DMS153 treated with DMSO at 0.1 percent for 48 hours (cell line): ENCODE results near the gene STEAP1B.
"Not testable (repeated sequence)": the region's sequence is repeated elsewhere in the genome, so short reads cannot be mapped to it uniquely, and the experiment has no call there.

Source experiments
- DNase-seq: peaks from one replicate; lab custom pipeline; 2025; ENCODE audit not compliant: unreplicated experiment; lab: John Stamatoyannopoulos, UW

The STEAP1B gene

DNA sequence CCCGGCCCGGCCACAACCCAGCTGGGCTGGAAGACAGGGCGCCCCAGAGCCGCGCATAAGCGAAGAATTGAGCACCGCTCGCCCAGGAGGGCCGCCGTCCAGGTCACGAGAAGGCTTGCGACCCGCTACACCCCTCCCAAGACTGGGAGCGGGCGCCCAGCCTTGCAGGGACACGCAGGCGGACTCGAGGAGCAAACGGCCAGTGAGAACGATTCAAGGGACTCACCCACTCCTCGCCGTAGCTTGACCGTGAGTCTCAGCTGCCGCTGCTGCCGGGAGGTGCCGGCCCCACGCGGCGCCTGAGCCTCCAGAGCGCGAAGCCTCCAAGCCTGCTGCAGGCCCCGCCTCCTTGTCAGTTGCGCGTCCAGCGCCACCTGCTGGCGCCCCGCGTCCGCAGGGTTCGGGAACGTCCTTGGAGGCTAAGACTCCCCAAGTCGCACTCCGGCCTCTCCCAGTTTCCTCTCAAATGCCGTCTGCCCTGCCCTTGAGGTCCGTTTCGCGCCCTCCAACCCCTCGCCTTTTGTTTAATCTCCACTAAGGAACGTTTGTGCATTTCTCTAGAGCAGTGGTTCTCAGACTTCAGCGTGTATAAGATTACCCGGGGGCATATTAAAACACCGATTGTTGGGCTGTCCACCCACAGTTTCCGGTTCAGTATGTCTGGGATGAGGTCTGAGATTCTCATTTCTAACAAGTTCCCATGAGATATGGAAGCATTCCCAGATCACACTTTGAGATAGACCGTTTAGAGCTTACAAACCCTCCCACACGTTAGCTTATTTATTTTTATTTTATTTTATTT is at the start of gene STEAP1B:
STEAP1B (minus strand) TSS at position 301 of the 802 bp plus-strand sequence. CDS start 5,333 bp downstream, outside the sequence.
- DNase-seq: peak; percentile 86

DNA sequence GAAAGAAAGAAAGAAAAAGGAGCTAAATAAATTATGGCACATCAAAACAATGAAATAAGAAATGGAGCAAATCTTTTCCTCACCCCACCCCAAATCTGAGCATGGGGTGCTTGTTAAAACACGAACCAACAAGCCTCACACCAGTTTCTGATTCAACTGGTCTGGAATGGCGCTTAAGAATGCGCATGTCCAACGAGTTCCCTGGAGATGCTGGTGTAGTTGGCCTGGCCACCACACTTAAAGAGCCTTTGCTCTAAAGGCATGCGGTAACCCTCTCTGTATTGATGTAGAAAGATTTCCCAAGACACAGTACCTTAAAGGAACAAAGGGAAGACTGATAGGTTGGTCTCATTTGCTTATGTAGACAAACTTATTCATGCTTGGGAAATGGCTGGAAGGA is 49.1 kb upstream of the STEAP1B start:
- DNase-seq: no peak

DNA sequence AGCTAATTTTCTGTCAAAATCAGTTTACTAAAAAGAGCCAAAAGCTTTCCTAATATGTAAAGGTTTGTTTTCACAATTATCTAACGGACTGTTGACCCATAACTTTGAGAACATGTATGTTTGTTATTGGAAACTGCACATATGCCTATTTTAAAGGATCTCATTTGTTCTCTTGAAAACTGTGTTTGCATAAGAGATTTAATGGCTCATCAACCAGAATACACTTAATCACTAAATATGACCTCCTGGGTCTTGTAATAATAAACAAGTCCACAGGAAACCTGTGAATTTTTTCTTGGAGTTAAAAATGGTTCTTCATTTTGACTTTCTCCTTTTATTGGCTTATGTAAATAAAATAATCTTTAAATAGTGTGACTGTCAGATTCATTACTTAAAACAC is 48.3 kb upstream of the STEAP1B start:
- no peak for DNase-seq

DNA sequence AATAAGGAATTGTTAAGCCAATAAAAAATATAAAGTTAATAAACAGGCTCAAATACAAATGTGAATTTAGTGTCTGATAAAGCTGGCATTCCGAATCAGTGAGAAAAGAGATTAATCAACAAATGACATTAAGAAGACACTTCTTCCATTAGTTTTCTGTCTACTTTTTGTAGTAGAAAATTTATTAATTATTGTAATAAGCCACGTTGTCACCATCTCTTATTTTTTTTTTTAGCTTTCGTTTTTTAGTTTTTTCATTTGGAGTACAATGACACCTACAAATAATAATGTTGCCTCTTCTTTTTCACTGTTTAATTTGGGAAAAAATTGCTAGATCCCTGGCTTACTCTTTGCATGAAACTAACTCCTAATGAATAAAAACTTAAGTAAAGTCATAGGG is 46.8 kb upstream of the STEAP1B start:
- DNase-seq: no peak

DNA sequence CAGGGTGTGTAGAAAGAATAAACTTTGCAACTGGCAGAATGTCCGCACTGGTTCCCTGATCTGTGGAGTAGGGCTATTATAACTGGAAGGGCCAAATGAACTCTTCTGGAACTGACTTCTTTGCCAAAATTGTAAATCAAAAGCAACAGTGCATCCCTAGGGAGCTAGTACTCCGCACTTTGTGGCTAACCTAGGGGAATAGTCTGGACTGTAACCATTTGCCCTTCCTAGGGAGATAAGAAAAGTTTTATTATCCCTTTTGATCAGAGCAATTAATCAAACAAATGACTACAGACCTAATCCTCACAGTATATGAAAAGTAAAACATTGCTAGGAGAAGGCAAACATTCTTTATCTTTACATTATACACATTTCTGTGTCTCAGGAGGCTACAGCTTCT is 45.5 kb upstream of the STEAP1B start:
- DNase-seq: no peak

DNA sequence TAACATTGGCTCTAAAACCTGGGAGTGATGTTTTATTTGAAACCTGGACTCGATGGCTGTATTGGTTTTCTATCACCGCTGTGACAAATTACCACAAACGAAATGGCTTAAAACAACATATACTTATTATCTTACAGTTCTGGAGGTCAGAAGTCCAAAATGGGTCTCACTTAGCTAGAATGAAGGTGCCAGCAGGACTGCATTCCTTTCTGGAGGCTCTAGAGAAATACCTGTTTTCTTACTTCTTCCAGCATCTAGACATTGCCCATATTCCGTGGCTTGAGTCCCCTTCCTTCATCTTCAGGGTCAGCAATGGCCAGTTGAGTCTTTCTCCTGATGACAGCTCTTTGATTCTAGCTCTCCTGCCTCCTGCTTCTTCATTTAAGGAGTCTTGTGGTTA is 44.3 kb upstream of the STEAP1B start:
- DNase-seq: no peak

DNA sequence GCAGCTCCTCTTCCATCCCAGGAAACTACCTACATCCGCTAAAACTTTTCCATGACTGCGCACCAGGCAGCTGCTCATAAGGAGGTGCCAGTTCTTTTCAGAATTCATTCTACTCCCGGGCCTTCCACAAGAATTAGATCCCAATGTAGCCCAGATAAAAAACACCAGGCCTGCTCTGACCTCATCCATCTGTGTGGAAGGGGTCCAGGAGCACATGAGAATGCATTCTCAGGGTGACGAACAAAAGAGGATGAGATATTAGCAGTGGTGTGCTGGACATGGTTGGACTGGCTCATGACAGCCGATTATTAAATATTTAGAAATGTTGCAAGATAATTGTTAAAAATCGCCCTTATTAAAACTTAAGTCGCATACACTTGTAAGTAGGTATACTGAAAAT is 43.2 kb upstream of the STEAP1B start:
- no peak for DNase-seq

DNA sequence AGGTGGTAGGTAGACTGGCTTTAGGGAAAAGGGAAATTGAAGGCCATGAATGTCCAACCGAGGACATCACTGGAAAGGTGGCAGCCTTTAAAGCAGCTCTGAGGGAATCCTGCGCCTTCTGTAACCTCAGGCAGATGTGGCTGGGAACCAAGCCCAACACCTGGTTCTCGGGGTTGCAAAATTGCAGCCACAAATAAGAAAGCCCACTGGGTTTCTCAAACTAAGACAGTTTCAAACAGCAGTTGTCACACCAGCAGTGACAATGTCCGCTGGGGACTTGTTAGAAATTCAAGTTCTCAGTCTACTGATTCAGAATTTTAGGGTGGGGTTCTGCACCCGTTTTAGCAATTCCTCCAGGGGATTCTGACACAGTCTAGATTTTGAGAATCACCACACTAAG is 42.7 kb upstream of the STEAP1B start:
- DNase-seq: no peak

DNA sequence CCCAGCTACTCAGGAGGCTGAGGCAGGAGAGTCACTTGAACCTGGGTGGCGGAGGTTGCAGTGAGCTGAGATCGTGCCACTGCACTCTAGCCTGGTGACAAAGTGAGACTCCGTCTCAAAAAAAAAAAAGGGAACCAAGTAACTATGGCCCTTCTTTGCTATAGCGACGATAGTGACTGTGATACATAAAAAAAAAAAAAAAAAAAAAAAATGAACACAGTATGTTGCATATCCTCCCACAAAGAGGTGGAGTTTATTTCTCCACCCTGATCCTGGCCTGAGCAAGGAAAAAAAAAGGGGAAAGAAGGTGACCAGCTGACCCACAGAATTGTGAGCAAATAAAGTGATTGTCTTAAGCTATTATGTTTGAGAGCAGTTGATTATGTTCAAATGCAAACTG is 42.3 kb upstream of the STEAP1B start:
- no peak for DNase-seq

DNA sequence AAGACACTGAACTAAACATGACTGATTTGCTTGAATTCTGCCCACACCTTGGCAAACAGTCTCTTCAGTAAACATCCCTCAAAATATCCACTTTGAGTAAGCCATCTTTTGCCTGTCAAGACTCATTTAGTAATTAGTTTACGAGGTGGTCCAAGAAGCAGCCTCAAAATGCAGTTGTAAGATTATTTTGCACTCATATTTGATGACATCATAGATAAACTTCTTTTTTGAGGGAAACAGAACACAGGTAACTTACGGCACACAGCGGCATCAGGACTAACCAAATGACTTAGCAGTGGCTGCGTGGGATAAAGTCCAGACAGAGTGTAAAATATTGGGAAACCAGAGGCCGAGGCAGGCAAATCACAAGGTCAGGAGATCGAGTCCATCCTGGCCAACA is 41.8 kb upstream of the STEAP1B start:
- DNase-seq: no peak

DNA sequence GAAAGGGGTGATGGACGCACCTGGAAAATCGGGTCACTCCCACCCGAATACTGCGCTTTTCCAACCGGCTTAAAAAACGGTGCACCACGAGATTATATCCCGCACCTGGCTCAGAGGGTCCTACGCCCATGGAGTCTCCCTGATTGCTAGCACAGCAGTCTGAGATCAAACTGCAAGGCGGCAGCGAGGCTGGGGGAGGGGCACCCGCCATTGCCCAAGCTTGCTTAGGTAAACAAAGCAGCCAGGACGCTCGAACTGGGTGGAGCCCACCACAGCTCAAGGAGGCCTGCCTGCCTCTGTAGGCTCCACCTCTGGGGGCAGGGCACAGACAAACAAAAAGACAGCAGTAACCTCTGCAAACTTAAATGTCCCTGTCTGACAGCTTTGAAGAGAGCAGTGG is 28.5 kb upstream of the STEAP1B start:
- not testable (repeated sequence) for DNase-seq

DNA sequence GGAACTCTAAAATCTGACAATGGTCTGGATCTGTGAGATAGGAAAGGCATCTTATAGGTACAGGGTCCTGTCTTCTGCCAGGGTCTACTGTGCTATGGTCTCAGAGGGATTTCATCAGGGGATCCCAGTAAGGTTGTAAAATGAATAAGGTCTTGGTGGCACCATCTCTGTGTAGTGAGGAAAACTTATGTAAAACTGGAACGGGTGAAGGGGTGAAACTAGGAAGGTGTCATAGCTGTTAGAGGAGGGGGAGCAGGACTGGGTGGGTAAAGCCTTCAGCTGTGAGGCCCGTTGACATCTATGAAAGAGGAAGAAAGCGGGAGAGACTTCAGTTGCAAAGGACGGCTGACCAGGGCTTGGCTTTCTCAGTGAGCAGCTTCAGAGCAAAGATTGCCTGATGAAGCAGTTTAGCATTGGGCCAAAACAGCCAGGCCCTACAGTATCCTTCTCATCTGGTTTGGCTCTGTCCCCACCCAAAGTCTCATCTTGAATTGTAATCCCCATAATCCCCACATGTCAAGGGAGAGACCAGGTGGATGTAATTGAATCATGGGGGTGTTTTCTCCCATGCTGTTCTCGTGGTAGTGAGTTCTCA is 24.5 kb upstream of the STEAP1B start:
- DNase-seq: not testable (repeated sequence)

DNA sequence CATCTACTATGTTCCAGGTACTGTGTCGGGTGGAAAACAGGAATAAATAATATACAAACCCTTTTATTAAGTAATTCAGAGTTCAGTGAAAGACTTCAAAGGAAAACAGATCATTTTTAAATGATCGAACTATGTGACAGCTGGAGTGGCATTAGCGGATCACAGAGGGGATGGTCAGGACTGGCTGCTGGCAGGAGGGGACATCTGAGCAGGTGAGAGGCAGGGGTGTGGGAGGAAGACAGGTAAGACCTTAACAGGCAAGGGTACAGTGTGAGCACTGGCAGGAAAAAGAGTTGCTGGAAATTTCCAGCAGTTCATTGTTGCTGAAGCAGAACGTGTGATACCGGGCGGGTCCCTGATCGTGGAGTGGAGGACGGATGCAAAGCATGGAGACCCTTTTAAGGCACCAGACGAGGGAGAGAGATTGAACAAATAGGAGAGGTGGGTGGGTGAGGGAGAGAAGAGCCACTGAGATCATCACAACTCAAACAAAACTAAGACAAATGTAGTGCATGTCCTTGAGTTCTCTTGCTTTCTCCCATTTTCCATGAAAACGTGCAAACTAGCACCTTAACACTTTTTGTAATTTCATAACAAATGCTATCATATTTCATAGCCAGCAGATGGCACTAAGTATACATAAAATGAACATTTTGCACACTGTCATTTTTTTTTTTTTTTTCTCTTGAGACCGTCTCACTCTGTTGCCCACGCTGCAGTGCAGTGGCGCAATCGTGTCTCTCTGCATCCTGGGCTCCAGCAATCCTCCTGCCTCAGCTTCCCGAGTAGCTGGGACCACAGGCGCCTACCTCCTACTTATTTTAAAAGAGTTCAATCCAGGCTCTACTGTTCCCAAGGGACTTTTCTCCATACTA is 23.7 kb upstream of the STEAP1B start:
- not testable (repeated sequence) for DNase-seq

DNA sequence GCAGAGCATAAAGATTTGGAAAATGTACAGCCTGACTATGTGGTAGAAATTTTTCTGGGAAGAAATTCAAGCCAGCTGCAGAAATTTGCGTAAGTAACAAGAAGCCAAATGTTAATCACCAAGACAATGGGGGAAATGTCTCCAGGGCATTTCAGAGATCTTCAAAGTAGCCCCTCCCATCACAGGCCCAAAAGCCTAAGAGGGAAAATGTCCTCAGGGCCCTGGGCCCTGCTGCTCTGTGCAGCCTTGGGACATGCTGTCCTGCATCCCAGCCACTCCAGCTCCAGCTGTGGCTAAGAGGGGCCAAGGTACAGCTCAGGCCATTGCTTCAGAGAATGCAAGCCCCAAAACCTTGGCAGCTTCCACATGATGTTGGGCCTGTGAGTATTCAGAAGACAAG is 19.6 kb upstream of the STEAP1B start:
- DNase-seq: not testable (repeated sequence)

DNA sequence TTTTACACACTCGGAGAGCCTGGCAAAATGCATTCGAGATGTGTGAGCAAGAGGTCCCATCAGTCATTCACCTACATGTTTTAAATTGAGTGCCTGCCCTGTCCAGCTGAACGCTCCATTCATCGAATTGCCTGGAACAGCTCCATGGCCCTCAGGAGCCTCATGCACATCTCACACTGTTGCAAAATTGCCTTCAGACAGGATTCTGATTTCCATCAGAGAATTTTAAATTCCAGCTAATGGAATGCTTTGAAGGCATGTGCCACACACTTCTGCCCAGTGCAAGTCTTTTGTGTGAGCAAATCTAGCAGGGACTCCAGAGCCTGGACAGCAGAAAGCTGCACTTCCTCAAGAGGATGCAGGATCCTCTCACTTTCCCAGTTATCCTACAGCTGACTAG is 17.0 kb upstream of the STEAP1B start:
- DNase-seq: not testable (repeated sequence)

DNA sequence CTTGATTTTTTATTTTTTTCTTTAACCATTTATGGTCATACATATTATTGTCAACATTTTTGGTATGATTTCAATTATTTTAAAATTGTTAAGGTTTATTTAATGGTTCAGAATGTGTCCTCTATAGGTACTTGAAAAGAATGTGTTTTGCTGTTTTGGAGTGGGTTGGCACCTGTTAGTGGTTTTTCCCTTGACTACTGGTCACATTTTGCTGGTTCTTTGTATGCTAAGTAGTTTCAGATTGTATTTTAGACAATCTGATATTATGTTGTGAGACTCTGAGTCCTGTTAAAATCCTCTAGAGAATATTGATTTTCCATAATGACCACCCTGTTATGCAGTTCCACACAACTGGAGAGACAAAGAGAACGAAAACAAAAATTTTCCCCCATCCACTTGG is 15.0 kb upstream of the STEAP1B start:
- DNase-seq: not testable (repeated sequence)

DNA sequence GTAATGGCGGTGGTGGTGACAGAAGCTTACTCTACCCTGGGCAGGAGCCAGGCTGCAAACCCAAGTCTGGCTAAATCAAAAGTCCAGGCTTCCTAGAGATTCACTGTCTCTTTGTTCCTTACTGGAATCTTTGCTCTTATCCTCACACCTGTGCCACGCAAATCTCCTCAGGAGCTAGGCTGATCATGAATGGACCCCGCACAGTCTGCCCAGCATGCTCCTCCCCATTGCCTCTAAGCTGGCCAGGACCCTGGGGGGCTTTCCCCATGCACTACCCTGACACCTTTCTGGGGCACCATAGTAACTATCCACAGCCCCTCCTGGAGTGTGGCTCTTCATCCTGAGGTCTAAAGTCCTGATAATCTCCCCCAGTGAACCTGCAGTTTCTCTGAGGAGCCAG is 7.3 kb upstream of the STEAP1B start:
- not testable (repeated sequence) for DNase-seq

DNA sequence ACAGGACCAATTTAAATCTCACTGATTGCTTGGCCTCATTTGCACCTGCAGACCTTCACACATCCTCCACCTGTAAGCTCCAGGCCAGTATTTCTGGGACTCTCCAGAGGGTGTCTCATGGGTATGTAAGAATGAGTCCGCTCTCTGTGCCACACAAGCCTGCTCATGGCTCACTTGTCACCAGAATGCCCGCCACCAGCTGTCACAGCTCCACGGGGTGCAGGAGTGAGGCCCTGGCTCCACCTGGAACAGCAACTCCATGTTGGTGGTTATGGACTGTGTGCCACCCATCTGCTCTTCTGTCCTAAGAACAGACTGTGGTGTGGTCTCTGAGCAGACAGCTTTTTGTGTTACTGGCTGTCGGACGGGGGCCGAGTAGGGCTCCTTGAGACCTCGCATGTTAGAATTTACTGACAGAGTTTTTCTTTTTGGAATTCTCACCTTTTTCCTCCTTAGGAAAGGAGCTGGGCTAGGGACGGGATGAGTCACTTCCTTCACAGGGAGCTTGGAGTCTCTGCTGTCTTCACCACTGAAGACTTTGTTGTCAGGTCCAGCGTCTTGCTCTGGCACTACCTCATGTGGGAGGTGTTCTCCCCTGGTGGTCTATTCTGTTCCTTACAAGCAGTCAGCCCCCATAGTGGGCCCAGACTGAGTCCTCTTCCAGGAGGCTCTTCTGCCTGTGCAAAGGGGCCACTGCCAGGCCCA is 6.5 kb upstream of the STEAP1B start:
- not testable (repeated sequence) for DNase-seq

DNA sequence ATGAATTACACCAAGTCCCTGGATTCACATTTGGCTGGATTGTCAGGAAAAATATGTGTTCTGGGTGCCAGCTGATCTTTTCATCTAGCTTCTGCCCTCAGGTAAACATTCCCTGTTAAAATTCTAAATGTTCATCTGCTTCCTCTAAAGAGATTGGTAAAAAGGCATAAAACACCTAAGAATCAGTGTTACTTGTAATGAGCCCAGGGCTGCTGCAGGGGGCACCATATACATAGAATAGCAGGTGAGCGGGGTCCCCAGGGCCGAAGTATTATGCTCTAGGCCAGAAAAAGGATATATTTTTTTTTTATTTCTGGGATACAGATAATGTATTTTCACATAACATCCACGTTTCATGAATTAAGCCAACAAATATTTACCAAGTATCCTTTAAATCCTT is 4.5 kb upstream of the STEAP1B start:
- DNase-seq: not testable (repeated sequence)

DNA sequence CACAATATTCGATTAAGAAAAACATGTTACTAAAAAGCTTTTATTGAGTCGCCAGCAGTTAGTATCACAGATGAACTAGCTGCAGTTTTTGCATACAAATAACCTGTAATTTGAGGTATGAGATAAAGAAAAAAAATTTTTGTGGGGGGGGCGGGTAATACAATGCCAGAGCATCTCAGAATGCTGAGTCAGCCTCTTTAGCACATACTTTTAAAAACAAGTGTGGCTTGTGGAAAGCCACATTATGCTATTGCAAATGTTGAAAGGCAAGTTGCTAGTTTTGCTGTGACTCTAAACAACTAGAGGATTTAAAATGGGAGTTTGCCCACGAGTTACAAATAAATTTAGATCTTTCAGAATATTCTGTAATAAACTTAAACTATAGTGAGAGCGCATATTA is 2.1 kb upstream of the STEAP1B start:
- not testable (repeated sequence) for DNase-seq

DNA sequence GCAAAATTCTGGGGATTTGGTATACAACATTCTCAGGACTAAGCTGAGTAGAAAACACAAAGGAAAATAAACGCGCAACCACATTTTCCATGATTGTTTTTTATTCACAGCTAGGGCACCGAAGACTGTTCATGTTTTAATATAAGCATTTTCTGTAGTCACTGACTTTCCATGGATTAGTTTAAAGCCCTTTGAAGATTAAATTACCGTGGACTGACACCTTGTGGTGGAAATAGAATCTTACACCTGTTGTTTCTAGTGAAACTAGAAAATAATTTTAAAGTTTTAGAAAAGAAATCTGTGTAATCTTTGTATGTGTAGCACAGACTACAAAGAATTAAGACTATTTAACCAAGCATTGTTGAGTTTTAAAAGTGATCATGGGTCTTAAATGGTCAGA is 1.3 kb upstream of the STEAP1B start:
- DNase-seq: peak; percentile 46
